LHCN-M2 (cell line): Measurements from ENCODE around the gene ELOA2. TPM values are rescaled to one million over a fixed set of nuclear protein-coding genes. Genes with fewer than 3 reads are reported as not detected.
"Not testable (repeated sequence)": the region's sequence is repeated elsewhere in the genome, so short reads cannot be mapped to it uniquely, and the experiment has no call there.

Experiments
- DNase-seq: peaks from one replicate; pipeline ENCODE4 v3.0.0-alpha.2; 2012; ENCODE audit warnings: low read depth
- total RNA-seq: library from RNA; depleted of rRNA; stranded (reverse); fragments of >200 nt; gene quantifications from 2 replicates; pipeline ENCODE4 v1.2.3, GENCODE V29; 2014; rRNA removed

The ELOA2 gene
- total RNA-seq, 1 experiment from 2014 or later, result not detected

DNA sequence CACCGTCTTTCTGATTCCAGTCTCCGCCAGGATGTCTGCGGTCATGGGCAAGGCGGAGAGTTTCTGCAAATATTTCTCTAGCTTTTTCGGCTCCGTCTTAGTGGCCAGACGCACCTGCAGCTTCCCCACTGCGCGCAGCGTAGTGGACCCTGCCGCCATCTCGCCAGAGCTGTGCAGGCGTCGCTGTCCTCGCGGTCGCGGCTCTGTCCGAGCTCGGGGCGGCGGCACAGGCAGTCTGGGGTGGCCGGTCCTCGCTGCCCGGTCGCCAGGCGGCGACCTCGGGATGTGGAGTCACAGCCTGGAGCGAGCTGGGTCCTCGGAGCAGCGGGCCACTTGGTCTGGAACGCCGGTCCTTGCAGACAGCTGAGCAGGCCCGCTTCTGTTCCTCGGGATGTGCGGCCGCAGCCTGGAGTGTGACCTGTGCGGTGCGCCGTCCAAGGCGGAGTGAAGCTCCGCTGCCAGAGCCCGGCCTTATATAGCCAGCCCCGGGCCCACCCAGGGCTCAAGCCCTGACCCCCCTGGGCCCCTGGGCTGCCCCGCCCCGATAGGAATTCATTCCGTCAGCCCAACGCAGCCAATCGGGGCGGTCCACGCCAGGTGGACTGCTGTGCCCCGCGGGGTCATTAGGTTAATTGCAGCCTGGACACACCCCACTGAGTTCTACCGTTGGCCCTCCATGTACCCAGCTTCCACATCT is 11.5 kb downstream of the ELOA2 start:
- DNase-seq, result not testable (repeated sequence)

DNA sequence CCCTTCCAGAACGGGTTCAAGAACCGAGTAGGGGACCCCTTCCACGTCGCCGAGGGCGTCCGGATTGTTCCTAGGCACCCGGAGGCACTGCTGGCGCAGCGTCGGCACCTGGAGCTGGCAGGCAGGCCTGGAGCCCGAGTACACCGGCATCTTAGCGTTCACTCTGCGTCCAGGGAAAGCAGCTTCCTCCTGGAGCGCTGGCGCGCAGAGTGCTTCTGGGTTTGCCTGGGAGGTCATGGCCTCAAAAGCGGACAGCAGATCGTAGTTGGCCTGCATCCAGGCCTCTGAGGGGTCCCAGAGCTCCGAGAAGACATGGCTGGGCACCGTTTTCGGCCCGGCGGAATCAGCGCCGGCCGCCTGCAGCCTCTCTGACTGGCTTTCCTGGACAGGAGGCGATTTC is 12.6 kb downstream of the ELOA2 start:
- DNase-seq, result not testable (repeated sequence)

DNA sequence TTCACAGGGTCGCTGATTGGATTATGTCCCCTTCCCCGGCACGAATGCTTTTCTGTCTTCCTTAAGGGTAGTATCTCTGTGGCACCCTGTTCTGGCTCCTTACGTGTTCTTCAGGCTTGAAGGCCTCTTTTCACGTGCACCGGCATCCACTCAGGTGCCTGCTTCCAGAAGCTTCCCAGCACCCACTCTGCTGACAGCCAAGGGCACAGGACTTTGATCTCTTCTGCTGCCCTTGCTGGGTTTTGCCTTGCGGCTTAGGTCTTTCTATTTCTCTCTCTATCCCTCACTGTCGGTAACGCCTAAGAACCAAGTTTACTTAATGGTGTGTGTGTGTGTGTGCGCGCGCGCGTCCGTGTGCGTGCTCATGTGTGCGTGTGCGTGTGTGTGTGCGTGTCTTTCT is 14.7 kb downstream of the ELOA2 start:
- DNase-seq, result not testable (repeated sequence)

DNA sequence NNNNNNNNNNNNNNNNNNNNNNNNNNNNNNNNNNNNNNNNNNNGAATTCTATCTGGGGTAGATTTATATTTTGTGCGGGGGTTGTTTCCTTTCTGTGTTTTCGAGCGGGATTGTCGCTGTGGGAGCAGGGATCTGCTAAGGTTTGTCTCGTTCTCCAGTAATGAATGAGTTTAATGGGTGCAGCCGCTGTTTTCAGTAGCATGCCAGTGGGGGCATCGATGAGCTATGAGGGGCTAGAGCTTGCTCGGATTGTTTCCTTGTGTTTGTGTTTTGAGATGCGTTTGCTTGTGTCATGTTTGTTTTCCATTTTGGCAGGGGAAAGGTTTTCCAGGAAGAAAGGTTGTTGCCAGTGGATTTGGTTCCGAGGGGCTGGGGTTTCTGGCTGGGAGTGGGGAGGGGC is 15.6 kb downstream of the ELOA2 start:
- not testable (repeated sequence) for DNase-seq

Other genes starting within 250 kb of the ELOA2 start
- gene PIAS2, start 118.1 kb downstream of the ELOA2 start, total RNA-seq, result 27.1 and 32.1 TPM in 2 replicates
- gene KATNAL2, start 118.0 kb downstream of the ELOA2 start, total RNA-seq, result 18.1 and 19.4 TPM in 2 replicates
- gene HDHD2, start 114.9 kb upstream of the ELOA2 start, total RNA-seq, result 21.5 and 23.3 TPM in 2 replicates
- gene IER3IP1, start 140.7 kb upstream of the ELOA2 start, total RNA-seq, result 29.2 and 29.6 TPM in 2 replicates
- not detected in 2 replicates for gene SKOR2, start 216.0 kb upstream of the ELOA2 start, total RNA-seq